Fibroblast of lung (primary cell): ENCODE results near the gene APOA5. TPM values are rescaled to one million over a fixed set of nuclear protein-coding genes. Genes with fewer than 3 reads are reported as not detected.

ENCODE experiments used
- DNase-seq, 2 donors: peaks; one replicate each; pipeline versions ENCODE4 v3.0.0 to v3.0.0-alpha.2; 2010; ENCODE audit warnings: low read depth in 2 of 2
- H2AFZ ChIP-seq: 2 replicates; pipeline ENCODE4 v1.5.1; 2012; ENCODE audit warnings: low read length, control low read depth, inconsistent platforms
- H3K27ac ChIP-seq: 2 replicates; pipeline ENCODE4 v1.5.1; 2011; ENCODE audit warnings: low read length, control low read depth; ENCODE audit not compliant: insufficient read depth
- H3K27me3 ChIP-seq: 2 replicates; pipeline ENCODE4 v1.5.1; 2011; ENCODE audit warnings: mild to moderate bottlenecking, low read length; ENCODE audit not compliant: control insufficient read depth, insufficient read depth
- H3K36me3 ChIP-seq: 2 replicates; pipeline ENCODE4 v1.5.1; 2011; ENCODE audit warnings: low read length; ENCODE audit not compliant: control insufficient read depth, insufficient read depth
- H3K4me1 ChIP-seq: 2 replicates; pipeline ENCODE4 v1.5.1; 2011; ENCODE audit warnings: low read length; ENCODE audit not compliant: control insufficient read depth, insufficient read depth; ENCODE audit errors: extremely low read depth
- H3K4me2 ChIP-seq: 2 replicates; pipeline ENCODE4 v1.5.1; 2011; ENCODE audit warnings: low read length, control low read depth; ENCODE audit not compliant: insufficient read depth; ENCODE audit errors: extremely low read depth
- H3K4me3 ChIP-seq, 4 experiments: fragments of 200-600 bp in 1 of 4; sonication (generic) in 1 of 4; replicated peaks in 1 of 4; 2 replicates each; pipeline ENCODE4 v1.5.1; 2011 to 2016; ENCODE audit warnings: low read length in 4 of 4, low read depth in 3 of 4, mild to moderate bottlenecking in 3 of 4, control low read depth in 2 of 4, inconsistent platforms in 1 of 4, mixed read lengths in 1 of 4; ENCODE audit not compliant: insufficient read depth in 1 of 4; ENCODE audit errors: control extremely low read depth in 1 of 4
- H3K79me2 ChIP-seq: 2 replicates; pipeline ENCODE4 v1.5.1; 2012; ENCODE audit warnings: mild to moderate bottlenecking, low read length, inconsistent platforms; ENCODE audit not compliant: control insufficient read depth, insufficient read depth
- H3K9ac ChIP-seq: 2 replicates; pipeline ENCODE4 v1.5.1; 2011; ENCODE audit warnings: mild to moderate bottlenecking, low read length, control low read depth; ENCODE audit not compliant: insufficient read depth
- H3K9me3 ChIP-seq: 2 replicates; pipeline ENCODE4 v1.5.1; 2012; ENCODE audit warnings: low read depth, low read length; ENCODE audit not compliant: control insufficient read depth, insufficient read depth
- H4K20me1 ChIP-seq: 2 replicates; pipeline ENCODE4 v1.5.1; 2011; ENCODE audit warnings: low read length; ENCODE audit not compliant: control insufficient read depth, insufficient read depth; ENCODE audit errors: extremely low read depth
- EZH2 ChIP-seq: IDR thresholded peaks from 2 replicates; pipeline ENCODE4 v1.5.1; 2012; ENCODE audit warnings: low read length, control low read depth, mild to moderate bottlenecking; ENCODE audit errors: missing control alignments
- polyA plus RNA-seq, 2 donors: library from polyadenylated mRNA; depleted of rRNA in 1 of 2; stranded (reverse) in 1 of 2; unstranded in 1 of 2; fragments of >200 nt; gene quantifications; 2 replicates each; pipeline ENCODE4 v1.2.1, GENCODE V29; 2011 to 2012; ENCODE audit warnings: missing spikeins in 1 of 2
- total RNA-seq: library from RNA; depleted of rRNA; stranded (reverse); fragments of >200 nt; gene quantifications from 2 replicates; pipeline ENCODE4 v1.2.1, GENCODE V29; 2014
- TF ChIP-seq, protein P1 (sequence below), 2 donors: IDR thresholded peaks in 1 of 2; conservative IDR thresholded peaks in 1 of 2; 1 replicate in 1 of 2; 2 replicates in 1 of 2; pipeline ENCODE4 v1.5.1; 2011 to 2012; ENCODE audit warnings: low read length in 2 of 2, control low read depth in 1 of 2, inconsistent platforms in 1 of 2, low read depth in 1 of 2, mild to moderate bottlenecking in 1 of 2

Gene APOA5
- total and polyA plus RNA-seq, 2 donors (not counting 1 experiment from before 2014, with no cell fraction given) = not detected

DNA sequence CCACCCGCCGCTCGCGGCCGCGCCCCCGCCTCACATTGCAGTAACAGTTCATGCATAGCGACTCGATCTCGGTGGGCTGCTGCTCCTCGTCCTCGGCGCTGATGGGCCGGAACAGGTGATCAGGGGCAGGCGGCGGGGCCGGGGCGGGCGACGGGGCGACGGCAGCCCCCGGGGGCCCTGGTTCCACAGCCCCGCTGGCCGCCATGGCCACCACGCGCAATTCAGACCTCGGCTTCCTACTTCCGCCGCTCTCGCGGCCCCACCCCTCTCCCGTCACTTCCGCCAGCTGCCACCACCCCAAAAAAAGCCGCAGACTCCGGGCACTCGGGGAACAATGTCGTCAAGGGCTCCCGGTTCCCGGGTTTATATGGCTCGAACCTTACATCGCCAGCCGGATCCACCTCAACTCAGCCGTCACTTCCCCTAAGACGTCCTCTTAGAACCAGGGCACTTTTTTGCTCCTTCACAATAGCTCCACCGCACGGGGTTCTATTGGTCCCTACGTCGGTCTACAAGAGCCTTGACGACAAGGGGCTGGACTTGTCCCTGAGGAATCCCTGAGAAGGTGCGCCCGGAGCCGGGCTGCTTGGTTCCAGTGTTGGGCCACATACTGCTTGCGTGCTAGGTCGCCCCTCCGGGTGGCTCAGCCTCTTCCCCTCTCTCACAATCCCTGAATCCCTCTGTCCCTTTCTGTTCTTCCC, 3.7 kb downstream of the APOA5 start, which contains the start of gene ZPR1:
TSS of gene ZPR1 (minus strand) at position 238 of the 701 bp plus-strand sequence. CDS start at position 205, 33 bp downstream.
- Histone ChIP-seq H3K9ac (peak within 1 kb of the TSS; percentile 83), H2AFZ (peak within 1 kb of the TSS; percentile 93), H4K20me1 (no peaks in the 10 kb centered on the region), H3K27ac (peak within 1 kb of the TSS; percentile 85), H3K4me1 (peaks cover 7% of the 10 kb centered on the region), H3K36me3 (peaks cover 15% of the 10 kb centered on the region), H3K9me3 (no peaks in the 10 kb centered on the region), H3K4me2 (peak within 1 kb of the TSS; percentile 92), H3K4me3 (peak within 1 kb of the TSS; percentile 68 to 90 (median 80)), H3K79me2 (peaks cover 11% of the 10 kb centered on the region), H3K27me3 (no peaks in the 10 kb centered on the region)
- TF ChIP-seq EZH2 = no peak
- TF ChIP-seq, protein P1, sequence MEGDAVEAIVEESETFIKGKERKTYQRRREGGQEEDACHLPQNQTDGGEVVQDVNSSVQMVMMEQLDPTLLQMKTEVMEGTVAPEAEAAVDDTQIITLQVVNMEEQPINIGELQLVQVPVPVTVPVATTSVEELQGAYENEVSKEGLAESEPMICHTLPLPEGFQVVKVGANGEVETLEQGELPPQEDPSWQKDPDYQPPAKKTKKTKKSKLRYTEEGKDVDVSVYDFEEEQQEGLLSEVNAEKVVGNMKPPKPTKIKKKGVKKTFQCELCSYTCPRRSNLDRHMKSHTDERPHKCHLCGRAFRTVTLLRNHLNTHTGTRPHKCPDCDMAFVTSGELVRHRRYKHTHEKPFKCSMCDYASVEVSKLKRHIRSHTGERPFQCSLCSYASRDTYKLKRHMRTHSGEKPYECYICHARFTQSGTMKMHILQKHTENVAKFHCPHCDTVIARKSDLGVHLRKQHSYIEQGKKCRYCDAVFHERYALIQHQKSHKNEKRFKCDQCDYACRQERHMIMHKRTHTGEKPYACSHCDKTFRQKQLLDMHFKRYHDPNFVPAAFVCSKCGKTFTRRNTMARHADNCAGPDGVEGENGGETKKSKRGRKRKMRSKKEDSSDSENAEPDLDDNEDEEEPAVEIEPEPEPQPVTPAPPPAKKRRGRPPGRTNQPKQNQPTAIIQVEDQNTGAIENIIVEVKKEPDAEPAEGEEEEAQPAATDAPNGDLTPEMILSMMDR (conservative IDR thresholded peaks at IDR 0.05 in 1 of 2, IDR thresholded peaks at IDR 0.05 in 1 of 2; ENCODE audit: low read depth in 1 of 2, low read length in 2 of 2) = no peak
- peak; percentile 63 to 74 for DNase-seq

DNA sequence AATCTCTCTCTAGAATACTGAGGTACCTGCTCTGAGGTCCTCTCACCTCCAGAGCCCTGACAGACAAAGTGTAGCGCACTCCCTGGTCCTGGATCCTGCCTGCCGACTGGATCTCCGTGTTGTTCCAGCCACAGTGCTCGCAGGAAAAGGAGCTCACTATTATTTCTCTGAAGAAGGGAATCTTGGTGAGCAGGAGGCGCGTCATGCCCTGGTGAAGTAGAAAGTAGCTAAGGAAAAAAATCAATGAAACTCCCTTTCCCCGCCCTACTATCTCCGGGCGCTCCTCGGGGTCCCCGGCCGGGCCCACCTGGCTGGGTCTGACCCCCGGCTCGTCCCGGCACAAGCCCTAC, 4.3 kb downstream of the APOA5 start:
- Histone ChIP-seq H2AFZ (peak overlapping the region; percentile 46), H3K79me2 (peaks cover 11% of the 10 kb centered on the region), H3K27me3 (no peaks in the 10 kb centered on the region), H3K27ac (peak overlapping the region; percentile 85), H3K4me2 (peak overlapping the region; percentile 87), H3K4me1 (peaks cover 3% of the 10 kb centered on the region), H3K9ac (peak overlapping the region; percentile 83), H4K20me1 (no peaks in the 10 kb centered on the region), H3K9me3 (no peaks in the 10 kb centered on the region), H3K4me3 (peak overlapping the region; percentile 68 to 90 (median 80)), H3K36me3 (peaks cover 18% of the 10 kb centered on the region)
- no peak for TF ChIP-seq EZH2
- TF ChIP-seq, protein P1 (conservative IDR thresholded peaks at IDR 0.05 in 1 of 2, IDR thresholded peaks at IDR 0.05 in 1 of 2; ENCODE audit: low read depth in 1 of 2, low read length in 2 of 2) = no peak
- no peak for DNase-seq

DNA sequence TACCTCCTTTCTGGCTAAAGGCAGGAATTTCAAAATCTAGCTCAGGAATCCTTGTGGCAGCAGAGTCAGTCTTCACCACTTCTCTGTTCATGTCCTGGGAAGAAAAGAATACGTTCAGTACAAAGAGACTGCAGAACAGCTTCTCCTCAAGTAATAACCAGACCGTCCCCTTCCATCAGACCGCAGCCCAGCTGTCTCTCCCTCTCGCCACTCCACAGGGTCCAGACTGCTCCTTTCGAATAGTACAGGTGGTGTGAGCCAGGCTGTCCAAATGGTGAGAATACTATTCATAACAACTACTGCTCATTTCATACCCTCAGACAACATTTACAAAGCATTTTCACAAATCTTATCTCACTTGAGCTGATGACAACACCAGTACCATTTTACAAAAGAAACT, 4.7 kb downstream of the APOA5 start:
- H3K79me2 ChIP-seq = peaks cover 11% of the 10 kb centered on the region
- H3K36me3 ChIP-seq = peaks cover 21% of the 10 kb centered on the region
- no peak overlapping the region for H2AFZ ChIP-seq
- H3K27ac ChIP-seq = peak overlapping the region; percentile 85
- H3K27me3 ChIP-seq = no peaks in the 10 kb centered on the region
- H3K9ac ChIP-seq = peak overlapping the region; percentile 83
- H3K4me3 ChIP-seq = peak overlapping the region; percentile 68 to 90 (median 80)
- H3K9me3 ChIP-seq = no peaks in the 10 kb centered on the region
- H3K4me2 ChIP-seq = peak overlapping the region; percentile 87
- DNase-seq = no peak
- H4K20me1 ChIP-seq = no peaks in the 10 kb centered on the region
- TF ChIP-seq EZH2 = no peak
- TF ChIP-seq, protein P1 (conservative IDR thresholded peaks at IDR 0.05 in 1 of 2, IDR thresholded peaks at IDR 0.05 in 1 of 2; ENCODE audit: low read depth in 1 of 2, low read length in 2 of 2) = no peak
- peaks cover 3% of the 10 kb centered on the region for H3K4me1 ChIP-seq
